ENCODE data around the gene SNAPC5.
"Not testable (repeated sequence)": the region's sequence is repeated elsewhere in the genome, so short reads cannot be mapped to it uniquely, and the experiment has no call there.

Gene SNAPC5

GRCh38 chr15:66497502-66498455 lies at the start of gene SNAPC5:
TSS of gene SNAPC5 (minus strand) at chr15:66497762. CDS start at chr15:66497731, 31 bp downstream.
- peak; percentile 99 for DNase-seq

GRCh38 chr15:66545255-66545654 lies 47.7 kb upstream of the SNAPC5 start:
- DNase-seq, result no peak

- no peak for DNase-seq
Measured at GRCh38 chr15:66542896-66543295, 45.3 kb upstream of the SNAPC5 start.

GRCh38 chr15:66535056-66535455 lies 37.5 kb upstream of the SNAPC5 start:
- no peak for DNase-seq

- DNase-seq, result no peak
Measured at GRCh38 chr15:66524838-66525237, 27.3 kb upstream of the SNAPC5 start.

GRCh38 chr15:66523926-66524325 lies 26.4 kb upstream of the SNAPC5 start:
- DNase-seq, result no peak

- no peak for DNase-seq
Measured at GRCh38 chr15:66515901-66516322, 18.4 kb upstream of the SNAPC5 start.

GRCh38 chr15:66514586-66514985 lies 17.0 kb upstream of the SNAPC5 start:
- no peak for DNase-seq

- no peak for DNase-seq
Measured at GRCh38 chr15:66508293-66508883, 10.8 kb upstream of the SNAPC5 start.

GRCh38 chr15:66505818-66506217 lies 8.3 kb upstream of the SNAPC5 start:
- no peak for DNase-seq

GRCh38 chr15:66505430-66505811 lies 7.9 kb upstream of the SNAPC5 start:
- DNase-seq, result no peak

GRCh38 chr15:66504563-66505429 lies 7.2 kb upstream of the SNAPC5 start, which contains the start of the genes RPL4 and ZWILCH:
TSS of gene RPL4 (minus strand) at chr15:66504855. CDS start at chr15:66504790, 65 bp downstream.
TSS of gene ZWILCH (plus strand) at chr15:66505326. CDS start at chr15:66505339, 13 bp downstream.
- DNase-seq, result peak; percentile 84

GRCh38 chr15:66503780-66504562 lies 6.4 kb upstream of the SNAPC5 start:
- DNase-seq, result no peak

GRCh38 chr15:66503041-66503648 lies 5.6 kb upstream of the SNAPC5 start:
- DNase-seq, result not testable (repeated sequence)

GRCh38 chr15:66502491-66502890 lies 4.9 kb upstream of the SNAPC5 start:
- no peak for DNase-seq

- not testable (repeated sequence) for DNase-seq
Measured at GRCh38 chr15:66500346-66500745, 2.8 kb upstream of the SNAPC5 start.

- no peak for DNase-seq
Measured at GRCh38 chr15:66498501-66499386, 1.2 kb upstream of the SNAPC5 start.

GRCh38 chr15:66496951-66497501 lies 536 bp downstream of the SNAPC5 start:
- DNase-seq, result no peak

GRCh38 chr15:66494262-66494661 lies 3.3 kb downstream of the SNAPC5 start:
- DNase-seq, result no peak

- no peak for DNase-seq
Measured at GRCh38 chr15:66491846-66492245, 5.7 kb downstream of the SNAPC5 start.
